Mammary epithelial cell (primary cell): ENCODE measurements around the gene LILRA1.

Experiments
- EZH2 ChIP-seq: IDR thresholded peaks from 2 replicates; pipeline ENCODE4 v1.6.1; 2012; ENCODE audit warnings: low read length, inconsistent platforms, borderline replicate concordance
- TF ChIP-seq, protein P1 (sequence below), 2 donors: IDR thresholded peaks in 1 of 2; conservative IDR thresholded peaks in 1 of 2; 2 replicates each; pipeline ENCODE4 v1.5.1; 2011 to 2012; ENCODE audit warnings: inconsistent platforms in 2 of 2, low read length in 2 of 2, mild to moderate bottlenecking in 2 of 2, control low read depth in 1 of 2, low read depth in 1 of 2; ENCODE audit not compliant: insufficient read depth in 1 of 2; ENCODE audit errors: extremely low read depth in 1 of 2

DNA sequence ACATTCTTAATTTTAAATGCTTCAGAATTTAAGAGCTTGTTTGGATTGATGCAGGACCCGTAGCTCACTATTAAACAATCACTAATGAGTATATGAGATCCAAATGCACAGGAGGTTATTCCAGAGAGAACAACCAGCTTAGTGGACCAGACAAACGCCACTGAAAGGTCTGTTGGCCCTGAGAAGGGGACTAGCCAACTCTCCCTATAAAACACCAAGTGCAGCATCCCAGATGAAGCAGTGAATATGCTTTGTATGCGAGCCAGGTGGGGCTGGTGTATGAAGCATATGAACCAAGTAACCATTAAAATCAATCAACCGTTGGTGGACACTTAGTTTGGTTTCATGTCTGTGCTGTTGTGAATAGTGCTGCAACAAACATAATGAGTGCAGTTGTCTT is 27.0 kb downstream of the LILRA1 start:
- TF ChIP-seq, protein P1, sequence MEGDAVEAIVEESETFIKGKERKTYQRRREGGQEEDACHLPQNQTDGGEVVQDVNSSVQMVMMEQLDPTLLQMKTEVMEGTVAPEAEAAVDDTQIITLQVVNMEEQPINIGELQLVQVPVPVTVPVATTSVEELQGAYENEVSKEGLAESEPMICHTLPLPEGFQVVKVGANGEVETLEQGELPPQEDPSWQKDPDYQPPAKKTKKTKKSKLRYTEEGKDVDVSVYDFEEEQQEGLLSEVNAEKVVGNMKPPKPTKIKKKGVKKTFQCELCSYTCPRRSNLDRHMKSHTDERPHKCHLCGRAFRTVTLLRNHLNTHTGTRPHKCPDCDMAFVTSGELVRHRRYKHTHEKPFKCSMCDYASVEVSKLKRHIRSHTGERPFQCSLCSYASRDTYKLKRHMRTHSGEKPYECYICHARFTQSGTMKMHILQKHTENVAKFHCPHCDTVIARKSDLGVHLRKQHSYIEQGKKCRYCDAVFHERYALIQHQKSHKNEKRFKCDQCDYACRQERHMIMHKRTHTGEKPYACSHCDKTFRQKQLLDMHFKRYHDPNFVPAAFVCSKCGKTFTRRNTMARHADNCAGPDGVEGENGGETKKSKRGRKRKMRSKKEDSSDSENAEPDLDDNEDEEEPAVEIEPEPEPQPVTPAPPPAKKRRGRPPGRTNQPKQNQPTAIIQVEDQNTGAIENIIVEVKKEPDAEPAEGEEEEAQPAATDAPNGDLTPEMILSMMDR (conservative IDR thresholded peaks at IDR 0.05 in 1 of 2, IDR thresholded peaks at IDR 0.05 in 1 of 2; ENCODE audit: extremely low read depth in 1 of 2, insufficient read depth in 1 of 2, low read depth in 1 of 2, low read length in 2 of 2), result no peak
- no peak for TF ChIP-seq EZH2
